Nephron progenitor cell (in vitro differentiated cells): ENCODE measurements around the gene SH3RF1.
"Not testable (repeated sequence)": the region's sequence is repeated elsewhere in the genome, so short reads cannot be mapped to it uniquely, and the experiment has no call there.

Experiments
- DNase-seq: peaks from one replicate; pipeline ENCODE4 v3.0.0; 2021
- H3K27ac Mint-ChIP-seq: 2 replicates; pipeline ENCODE4 v1.8.0; 2021; ENCODE audit warnings: mild to moderate bottlenecking, moderate library complexity, mixed read lengths
- H3K27me3 Mint-ChIP-seq: 2 replicates; pipeline ENCODE4 v1.8.0; 2021; ENCODE audit warnings: mild to moderate bottlenecking, low read depth, mixed read lengths; ENCODE audit not compliant: poor library complexity
- H3K36me3 Mint-ChIP-seq: 2 replicates; pipeline ENCODE4 v1.8.0; 2021; ENCODE audit warnings: low read depth, mixed read lengths
- H3K4me1 Mint-ChIP-seq: 2 replicates; pipeline ENCODE4 v1.8.0; 2021; ENCODE audit warnings: mixed read lengths
- H3K4me3 Mint-ChIP-seq: 2 replicates; pipeline ENCODE4 v1.8.0; 2021; ENCODE audit warnings: mild to moderate bottlenecking, moderate library complexity, mixed read lengths
- H3K9me3 Mint-ChIP-seq: 2 replicates; pipeline ENCODE4 v1.8.0; 2021; ENCODE audit warnings: mild to moderate bottlenecking, moderate library complexity, mixed read lengths
- TF ChIP-seq, protein P1 (sequence below): fragments of 200-600 bp; sonication (generic); IDR thresholded peaks from 2 replicates; pipeline ENCODE4 v1.5.0; 2021; ENCODE audit warnings: antibody characterized with exemption

Gene SH3RF1

DNA sequence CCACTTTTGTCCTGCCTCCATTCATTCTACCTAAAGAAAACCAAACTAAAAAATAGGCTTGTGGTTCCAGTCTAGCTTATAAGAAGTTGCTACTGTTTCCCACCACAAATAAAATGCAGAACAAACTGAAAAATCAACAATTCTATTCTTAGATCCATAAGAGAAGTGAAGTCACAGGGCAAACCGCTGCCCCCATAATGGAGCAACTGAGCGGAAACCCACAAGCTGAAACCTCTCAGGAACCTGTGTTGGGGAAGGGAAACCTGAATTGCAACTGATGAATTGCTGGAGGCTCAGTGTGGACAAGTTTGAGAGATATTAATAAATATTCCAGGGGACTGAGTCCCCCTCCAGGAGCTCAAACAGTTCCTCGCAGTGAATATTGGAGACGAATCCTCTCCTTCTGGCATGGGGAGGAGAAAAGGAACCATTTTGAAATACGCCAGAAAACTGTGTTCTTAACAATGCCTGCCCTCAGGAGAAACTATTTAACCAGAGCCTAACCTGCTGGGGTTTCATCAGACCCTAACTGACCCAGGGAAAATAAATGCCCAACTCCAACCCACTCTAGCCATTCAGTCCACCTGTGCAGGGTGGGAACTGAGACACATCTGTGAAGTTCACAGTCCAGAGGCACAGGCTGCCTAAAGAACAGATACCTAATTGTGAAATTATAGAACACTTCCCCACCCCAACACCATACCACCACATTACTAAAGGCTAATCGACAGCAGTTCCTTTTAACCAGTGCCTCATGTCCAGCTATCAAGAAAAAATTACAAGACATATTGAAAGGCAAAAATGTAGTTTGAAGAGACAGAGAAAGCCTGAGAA is 22.8 kb upstream of the SH3RF1 start:
- Mint-ChIP-seq H3K36me3 (no peaks in the 10 kb centered on the region), H3K27ac (no peak overlapping the region), H3K27me3 (peaks cover 3% of the 10 kb centered on the region), H3K9me3 (peaks cover 12% of the 10 kb centered on the region), H3K4me1 (no peaks in the 10 kb centered on the region), H3K4me3 (no peak overlapping the region)
- TF ChIP-seq, protein P1, sequence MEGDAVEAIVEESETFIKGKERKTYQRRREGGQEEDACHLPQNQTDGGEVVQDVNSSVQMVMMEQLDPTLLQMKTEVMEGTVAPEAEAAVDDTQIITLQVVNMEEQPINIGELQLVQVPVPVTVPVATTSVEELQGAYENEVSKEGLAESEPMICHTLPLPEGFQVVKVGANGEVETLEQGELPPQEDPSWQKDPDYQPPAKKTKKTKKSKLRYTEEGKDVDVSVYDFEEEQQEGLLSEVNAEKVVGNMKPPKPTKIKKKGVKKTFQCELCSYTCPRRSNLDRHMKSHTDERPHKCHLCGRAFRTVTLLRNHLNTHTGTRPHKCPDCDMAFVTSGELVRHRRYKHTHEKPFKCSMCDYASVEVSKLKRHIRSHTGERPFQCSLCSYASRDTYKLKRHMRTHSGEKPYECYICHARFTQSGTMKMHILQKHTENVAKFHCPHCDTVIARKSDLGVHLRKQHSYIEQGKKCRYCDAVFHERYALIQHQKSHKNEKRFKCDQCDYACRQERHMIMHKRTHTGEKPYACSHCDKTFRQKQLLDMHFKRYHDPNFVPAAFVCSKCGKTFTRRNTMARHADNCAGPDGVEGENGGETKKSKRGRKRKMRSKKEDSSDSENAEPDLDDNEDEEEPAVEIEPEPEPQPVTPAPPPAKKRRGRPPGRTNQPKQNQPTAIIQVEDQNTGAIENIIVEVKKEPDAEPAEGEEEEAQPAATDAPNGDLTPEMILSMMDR: no peak
- no peak for DNase-seq

DNA sequence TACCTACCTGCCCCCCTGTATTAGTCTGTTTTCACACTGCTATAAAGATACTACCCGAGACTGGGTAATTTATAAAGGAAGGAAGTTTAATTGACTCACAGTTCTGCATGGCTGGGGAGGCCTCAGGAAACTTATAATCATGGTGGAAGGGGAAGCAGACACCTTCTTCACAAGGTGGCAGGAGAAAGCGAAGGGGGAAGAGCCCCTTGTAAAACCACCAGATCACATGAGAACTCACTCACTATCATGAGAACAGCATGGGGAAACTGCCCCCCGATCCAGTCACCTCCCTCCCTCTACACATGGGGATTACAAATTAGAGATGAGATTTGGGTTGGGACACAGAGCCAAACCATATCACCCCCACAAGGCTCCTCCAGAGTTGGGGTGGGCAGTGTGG is 17.2 kb upstream of the SH3RF1 start:
- H3K27ac Mint-ChIP-seq: peak overlapping the region; percentile 51
- H3K36me3 Mint-ChIP-seq, H3K27me3 Mint-ChIP-seq, DNase-seq, H3K9me3 Mint-ChIP-seq, H3K4me3 Mint-ChIP-seq: not testable (repeated sequence)
- peaks cover 11% of the 10 kb centered on the region for H3K4me1 Mint-ChIP-seq

DNA sequence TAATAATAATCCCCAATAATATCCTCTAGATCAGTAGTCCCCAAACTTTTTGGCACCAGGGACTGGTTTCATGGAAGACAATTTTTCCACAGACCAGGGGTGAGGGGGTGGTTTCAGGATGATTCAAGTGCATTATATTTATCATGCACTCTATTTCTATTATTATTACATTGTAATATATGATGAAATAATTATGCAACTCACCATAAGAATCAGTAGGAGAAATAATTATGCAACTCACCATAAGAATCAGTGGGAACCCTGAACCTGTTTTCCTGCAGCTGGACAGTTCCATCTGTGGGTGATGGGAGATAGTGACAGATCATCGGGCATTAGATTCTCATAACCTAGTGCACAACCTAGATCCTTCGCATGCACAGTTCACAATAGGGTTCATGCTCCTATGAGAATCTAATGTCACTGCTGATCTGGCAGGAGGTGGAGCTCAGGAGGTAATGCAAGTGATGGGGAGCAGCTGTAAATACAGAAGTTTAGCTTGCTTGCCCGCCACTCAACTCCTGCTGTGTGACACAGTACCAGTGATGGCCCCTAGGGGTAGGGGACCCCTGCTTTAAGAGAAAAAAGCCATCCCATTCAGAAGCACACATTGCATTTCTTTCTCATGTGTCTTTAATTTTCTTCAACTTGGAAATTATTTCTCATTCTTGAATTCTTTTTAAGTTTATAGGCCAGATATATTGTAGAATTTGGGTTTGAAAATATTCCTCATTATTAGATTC is 16.0 kb upstream of the SH3RF1 start:
- Mint-ChIP-seq H3K36me3 (no peaks in the 10 kb centered on the region), H3K27me3 (peaks cover 3% of the 10 kb centered on the region), H3K4me3 (no peak overlapping the region), H3K9me3 (peaks cover 8% of the 10 kb centered on the region), H3K27ac (no peak overlapping the region), H3K4me1 (peaks cover 11% of the 10 kb centered on the region)
- TF ChIP-seq, protein P1: peak; percentile 19
- DNase-seq: no peak

DNA sequence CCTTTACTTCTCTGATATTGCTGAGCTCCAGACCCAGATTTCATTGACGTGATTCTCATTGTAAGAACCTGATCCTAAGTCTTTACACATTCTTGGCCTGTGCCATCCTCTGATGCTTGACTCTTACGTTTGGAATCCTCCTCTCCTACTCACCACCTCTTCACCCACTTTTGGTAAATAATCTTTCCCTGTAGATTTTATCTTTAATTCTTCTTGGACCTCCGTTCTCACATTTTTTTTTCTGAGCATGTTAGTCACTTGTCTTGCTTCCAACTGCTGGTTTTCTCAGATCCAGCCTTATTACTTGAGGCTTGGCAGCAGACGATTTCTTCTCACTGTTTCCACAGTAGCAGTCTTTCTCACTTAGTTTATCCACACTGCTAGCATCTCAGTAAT is 12.4 kb upstream of the SH3RF1 start:
- Mint-ChIP-seq H3K36me3 (no peaks in the 10 kb centered on the region), H3K4me1 (peaks cover 12% of the 10 kb centered on the region), H3K27me3 (peaks cover 3% of the 10 kb centered on the region), H3K4me3 (no peak overlapping the region), H3K9me3 (peaks cover 8% of the 10 kb centered on the region), H3K27ac (peak overlapping the region; percentile 1)
- no peak for DNase-seq
- TF ChIP-seq, protein P1: no peak

DNA sequence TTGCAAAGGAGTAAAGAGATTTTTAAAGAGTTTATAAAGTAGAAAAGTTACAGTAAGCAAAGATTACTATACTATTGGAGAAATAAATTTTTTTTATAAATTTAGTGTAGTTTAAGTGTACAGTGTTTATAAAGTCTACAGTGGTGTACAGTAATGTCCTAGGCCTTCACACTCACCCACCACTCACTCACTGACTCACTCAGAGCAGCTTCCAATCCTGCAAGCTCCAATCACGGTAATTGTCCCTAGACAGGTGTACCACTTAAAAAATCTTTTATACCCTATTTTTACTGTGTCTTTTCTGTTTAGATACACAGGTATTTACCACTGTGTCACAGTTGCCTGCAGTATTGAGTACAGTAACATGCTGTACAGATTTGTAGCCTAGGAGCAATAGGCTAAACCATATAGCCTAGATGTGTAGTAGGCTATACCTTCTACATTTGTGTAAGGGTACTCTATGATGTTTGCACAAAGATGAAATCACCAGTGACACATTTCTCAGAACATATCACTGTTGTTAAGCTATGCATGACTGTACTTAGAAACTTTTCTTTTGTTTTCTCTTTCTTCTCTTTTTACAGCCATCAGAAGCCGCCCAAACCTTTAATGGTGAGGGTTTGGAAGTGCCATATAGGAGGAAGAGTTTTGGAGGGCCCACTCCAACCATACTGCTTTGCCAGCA is 11.8 kb upstream of the SH3RF1 start:
- Mint-ChIP-seq H3K4me1 (peaks cover 7% of the 10 kb centered on the region), H3K27ac (peak overlapping the region; percentile 1), H3K36me3 (no peaks in the 10 kb centered on the region), H3K4me3 (no peak overlapping the region), H3K9me3 (peaks cover 6% of the 10 kb centered on the region), H3K27me3 (peaks cover 3% of the 10 kb centered on the region)
- no peak for DNase-seq
- TF ChIP-seq, protein P1: no peak

DNA sequence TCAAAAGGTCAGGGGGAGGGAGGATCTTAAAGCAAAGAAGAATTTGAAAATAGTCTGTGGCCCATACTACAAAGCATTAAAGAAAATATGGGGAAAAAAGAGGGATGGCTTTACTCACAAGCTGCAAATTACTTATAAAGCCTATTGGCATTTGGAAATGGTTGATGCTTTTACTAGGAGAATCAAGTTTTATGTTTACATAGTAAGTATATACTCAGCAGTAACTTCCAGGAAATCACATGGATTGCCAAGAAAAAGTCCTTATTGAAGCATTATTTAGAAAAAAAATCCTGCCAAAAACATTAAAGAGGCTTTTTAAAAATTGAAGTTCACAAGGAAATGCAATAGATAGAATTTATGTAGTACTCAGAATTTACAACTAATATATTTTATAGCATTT is 8.4 kb upstream of the SH3RF1 start:
- Mint-ChIP-seq H3K9me3 (no peaks in the 10 kb centered on the region), H3K36me3 (no peaks in the 10 kb centered on the region), H3K27me3 (peaks cover 10% of the 10 kb centered on the region), H3K4me3 (no peak overlapping the region), H3K27ac (no peak overlapping the region), H3K4me1 (peaks cover 6% of the 10 kb centered on the region)
- no peak for DNase-seq
- TF ChIP-seq, protein P1: no peak
